ENCODE data around the gene BRIP1.

The BRIP1 gene

GRCh38 chr17:61658183-61658582 lies 205.1 kb downstream of the BRIP1 start:
- no peak overlapping the region for H3K27ac ChIP-seq
- no peaks in the 10 kb centered on the region for H3K27me3 ChIP-seq (ENCODE audit: insufficient read depth, low read depth)
- no peak for TF ChIP-seq CTCF (conservative IDR thresholded peaks at IDR 0.05; ENCODE audit: low read depth, low read length)
- no peak overlapping the region for H3K9ac ChIP-seq
- H2AFZ ChIP-seq (ENCODE audit: low read depth), result no peak overlapping the region
- no peaks in the 10 kb centered on the region for H4K20me1 ChIP-seq (ENCODE audit: insufficient read depth)
- H3K4me2 ChIP-seq, result no peak overlapping the region
- H3K36me3 ChIP-seq (ENCODE audit: insufficient read depth), result no peaks in the 10 kb centered on the region
- H3K79me2 ChIP-seq (ENCODE audit: insufficient read depth, low read depth), result no peaks in the 10 kb centered on the region
- no peak overlapping the region for H3K4me3 ChIP-seq (IDR thresholded peaks at IDR 0.05; ENCODE audit: insufficient read depth, low read depth, low read length)
- no peaks in the 10 kb centered on the region for H3K4me1 ChIP-seq (ENCODE audit: low read depth, poor library complexity, severe bottlenecking)

GRCh38 chr17:61657338-61657737 lies 206.0 kb downstream of the BRIP1 start:
- no peak overlapping the region for H3K27ac ChIP-seq
- no peak for TF ChIP-seq CTCF (conservative IDR thresholded peaks at IDR 0.05; ENCODE audit: low read depth, low read length)
- no peaks in the 10 kb centered on the region for H3K79me2 ChIP-seq (ENCODE audit: insufficient read depth, low read depth)
- H2AFZ ChIP-seq (ENCODE audit: low read depth), result no peak overlapping the region
- H3K36me3 ChIP-seq (ENCODE audit: insufficient read depth), result no peaks in the 10 kb centered on the region
- no peaks in the 10 kb centered on the region for H4K20me1 ChIP-seq (ENCODE audit: insufficient read depth)
- no peaks in the 10 kb centered on the region for H3K4me1 ChIP-seq (ENCODE audit: low read depth, poor library complexity, severe bottlenecking)
- no peak overlapping the region for H3K4me3 ChIP-seq (IDR thresholded peaks at IDR 0.05; ENCODE audit: insufficient read depth, low read depth, low read length)
- no peak overlapping the region for H3K9ac ChIP-seq
- H3K27me3 ChIP-seq (ENCODE audit: insufficient read depth, low read depth), result no peaks in the 10 kb centered on the region
- no peak overlapping the region for H3K4me2 ChIP-seq

- no peaks in the 10 kb centered on the region for H3K79me2 ChIP-seq (ENCODE audit: insufficient read depth, low read depth)
- no peaks in the 10 kb centered on the region for H3K4me1 ChIP-seq (ENCODE audit: low read depth, poor library complexity, severe bottlenecking)
- no peaks in the 10 kb centered on the region for H3K27me3 ChIP-seq (ENCODE audit: insufficient read depth, low read depth)
- TF ChIP-seq CTCF (conservative IDR thresholded peaks at IDR 0.05; ENCODE audit: low read depth, low read length), result no peak
- H3K4me3 ChIP-seq (IDR thresholded peaks at IDR 0.05; ENCODE audit: insufficient read depth, low read depth, low read length), result no peak overlapping the region
- H4K20me1 ChIP-seq (ENCODE audit: insufficient read depth), result no peaks in the 10 kb centered on the region
- no peak overlapping the region for H3K4me2 ChIP-seq
- H2AFZ ChIP-seq (ENCODE audit: low read depth), result no peak overlapping the region
- no peak overlapping the region for H3K9ac ChIP-seq
- no peaks in the 10 kb centered on the region for H3K36me3 ChIP-seq (ENCODE audit: insufficient read depth)
- no peak overlapping the region for H3K27ac ChIP-seq
Observed at GRCh38 chr17:61656721-61657217, 206.6 kb downstream of the BRIP1 start.

GRCh38 chr17:61650749-61651148 lies 212.6 kb downstream of the BRIP1 start:
- no peaks in the 10 kb centered on the region for H4K20me1 ChIP-seq (ENCODE audit: insufficient read depth)
- H3K4me2 ChIP-seq, result no peak overlapping the region
- no peak overlapping the region for H3K4me3 ChIP-seq (IDR thresholded peaks at IDR 0.05; ENCODE audit: insufficient read depth, low read depth, low read length)
- H2AFZ ChIP-seq (ENCODE audit: low read depth), result no peak overlapping the region
- no peak for TF ChIP-seq CTCF (conservative IDR thresholded peaks at IDR 0.05; ENCODE audit: low read depth, low read length)
- no peaks in the 10 kb centered on the region for H3K79me2 ChIP-seq (ENCODE audit: insufficient read depth, low read depth)
- H3K9ac ChIP-seq, result no peak overlapping the region
- H3K4me1 ChIP-seq (ENCODE audit: low read depth, poor library complexity, severe bottlenecking), result no peaks in the 10 kb centered on the region
- no peaks in the 10 kb centered on the region for H3K27me3 ChIP-seq (ENCODE audit: insufficient read depth, low read depth)
- no peak overlapping the region for H3K27ac ChIP-seq
- no peaks in the 10 kb centered on the region for H3K36me3 ChIP-seq (ENCODE audit: insufficient read depth)

Data from KMS-11 (cell line).